CD4-positive, alpha-beta T cell (primary cell): ENCODE results near the gene IGF1R. TPM values are rescaled to one million over a fixed set of nuclear protein-coding genes. Genes with fewer than 3 reads are reported as not detected.

Experiments
- ATAC-seq: fragments of 200-7000 bp; cut with Tn5 transposase; one replicate; pipeline ENCODE4 v1.10.0; 2022; ENCODE audit warnings: mild to moderate bottlenecking; ENCODE audit not compliant: poor library complexity
- CTCF ChIA-PET: fragments of 350-600 bp; sonication (Branson Sonifier 250); formaldehyde crosslinking; loops from one replicate; lab custom pipeline; 2021; ENCODE audit warnings: antibody characterized with exemption, inconsistent platforms; lab: Charles Lee
- POLR2A ChIA-PET: fragments of 350-600 bp; sonication (Branson Sonifier 250); formaldehyde crosslinking; loops from one replicate; lab custom pipeline; 2021; ENCODE audit warnings: antibody characterized with exemption, inconsistent platforms; lab: Charles Lee
- DNase-seq, 14 experiments: peaks; one replicate each; pipeline ENCODE4 v3.0.0-alpha.2; 2013 to 2020; ENCODE audit warnings: mixed read lengths in 2 of 14
- H3K27ac ChIP-seq, 2 donors: one replicate each; pipeline versions ENCODE4 v1.5.1 to v1.7.0; 2013; ENCODE audit warnings: low read length in 2 of 2, low read depth in 1 of 2, mild to moderate bottlenecking in 1 of 2
- H3K27me3 ChIP-seq, 2 experiments: 1 replicate in 1 of 2; 2 replicates in 1 of 2; pipeline versions ENCODE4 v1.6.1 to v1.7.0; 2013; ENCODE audit warnings: low read length in 2 of 2, control low read depth in 1 of 2, mild to moderate bottlenecking in 1 of 2, moderate library complexity in 1 of 2; ENCODE audit not compliant: insufficient read depth in 2 of 2, control insufficient read depth in 1 of 2
- H3K36me3 ChIP-seq: one replicate; pipeline ENCODE4 v1.6.1; 2013; ENCODE audit warnings: low read length, control low read depth; ENCODE audit not compliant: insufficient read depth
- H3K4me1 ChIP-seq: one replicate; pipeline ENCODE4 v1.6.1; 2013; ENCODE audit warnings: low read length, control low read depth; ENCODE audit not compliant: insufficient read depth
- H3K4me3 ChIP-seq: one replicate; pipeline ENCODE4 v1.5.1; 2013; ENCODE audit warnings: mild to moderate bottlenecking, low read length, moderate library complexity
- H3K9me3 ChIP-seq, 2 experiments: 1 replicate in 1 of 2; 2 replicates in 1 of 2; pipeline versions ENCODE4 v1.6.1 to v1.7.0; 2013; ENCODE audit warnings: low read length in 2 of 2, mild to moderate bottlenecking in 2 of 2, control low read depth in 1 of 2, moderate library complexity in 1 of 2; ENCODE audit not compliant: control insufficient read depth in 1 of 2, insufficient read depth in 1 of 2
- H3K27ac Mint-ChIP-seq: one replicate; pipeline ENCODE4 v1.8.0; 2020; ENCODE audit warnings: mixed read lengths
- H3K27me3 Mint-ChIP-seq: one replicate; pipeline ENCODE4 v1.8.0; 2021; ENCODE audit warnings: mixed read lengths
- H3K36me3 Mint-ChIP-seq: one replicate; pipeline ENCODE4 v1.8.0; 2021; ENCODE audit warnings: low read depth, mixed read lengths
- H3K4me1 Mint-ChIP-seq: one replicate; pipeline ENCODE4 v1.8.0; 2021; ENCODE audit warnings: low read depth, mixed read lengths
- H3K4me3 Mint-ChIP-seq: one replicate; pipeline ENCODE4 v1.8.0; 2020; ENCODE audit warnings: mild to moderate bottlenecking, mixed read lengths
- H3K9me3 Mint-ChIP-seq: one replicate; pipeline ENCODE4 v1.8.0; 2020; ENCODE audit warnings: mixed read lengths
- intact Hi-C, 2 experiments: fragments of 100-400 bp; cut with DNase I in 1 of 2; cut with micrococcal nuclease in 1 of 2; formaldehyde crosslinking; loops; one replicate each; pipeline versions ENCODE4 v1.15.1 to v1.9.0; 2023 to 2025; cut with DNase I, micrococcal nuclease
- polyA plus RNA-seq, 2 donors: library from polyadenylated mRNA; unstranded; fragments of 120-200 nt; gene quantifications; one replicate each; pipeline ENCODE4 v1.2.1, GENCODE V29; 2013
- total RNA-seq, 174 experiments: library from RNA in 2 of 174; stranded (reverse) in 2 of 174; gene quantifications; one replicate each; pipeline ENCODE4 v1.2.3 and lab custom pipeline; 2021 to 2026
- TF ChIP-seq, protein P1 (sequence below): fragments of 200-600 bp; IDR thresholded peaks from one replicate; pipeline ENCODE4 v1.8.0; 2022; ENCODE audit warnings: antibody characterized with exemption, mild to moderate bottlenecking

The IGF1R gene
- total RNA-seq = 10 to 100 TPM; 39.2 to 40.3 TPM
- polyA plus RNA-seq (2013, experiment 1 of 2) = 10.3 TPM
- polyA plus RNA-seq (2013, experiment 2 of 2) = 10.9 TPM
- total RNA-seq (lab: John Stamatoyannopoulos, UW) = 26.7 to 360 (median 106) reads per million in 172 experiments

DNA sequence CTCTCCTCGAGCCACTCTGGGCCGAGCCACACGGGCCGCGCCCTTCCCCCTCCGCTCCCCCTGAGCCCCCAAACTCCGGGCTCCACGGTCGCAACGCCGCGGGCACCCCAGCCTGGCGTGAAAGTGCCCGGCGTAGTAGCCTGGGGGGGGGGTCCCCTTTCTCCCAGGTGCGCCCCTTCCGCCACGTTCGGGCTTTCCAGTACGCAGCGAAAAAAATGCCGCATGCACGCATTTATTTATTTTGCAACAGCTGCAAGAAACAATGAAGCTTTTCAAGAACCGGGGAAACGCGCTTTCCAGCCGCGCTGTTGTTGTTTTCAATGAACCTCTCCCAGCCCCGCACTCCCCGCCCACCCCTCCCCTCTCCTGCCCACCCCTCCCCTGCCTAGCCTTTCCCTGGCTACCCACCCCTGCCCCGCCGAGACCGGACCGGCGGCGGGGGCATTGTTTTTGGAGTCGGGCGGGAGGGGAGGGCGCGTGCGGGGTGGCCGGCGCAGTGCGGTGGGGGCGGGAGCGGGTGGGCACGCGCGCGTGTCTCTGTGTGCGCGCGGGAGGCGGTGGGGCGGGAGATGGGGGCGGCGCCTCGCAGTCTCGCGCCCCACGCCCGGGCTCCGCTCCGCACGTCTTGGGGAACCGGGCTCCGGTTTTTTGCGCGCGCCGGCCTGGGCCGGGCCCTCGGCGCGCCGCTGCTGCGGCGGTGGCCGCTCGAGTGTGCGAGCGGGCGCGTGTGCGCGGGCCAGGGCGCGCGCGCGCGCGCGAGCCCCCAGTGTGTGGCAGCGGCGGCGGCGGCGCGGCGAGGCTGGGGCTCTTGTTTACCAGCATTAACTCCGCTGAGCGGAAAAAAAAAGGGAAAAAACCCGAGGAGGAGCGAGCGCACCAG, at the start of gene IGF1R:
TSS of gene IGF1R (plus strand) at position 766 of the 880 bp plus-strand sequence. CDS start 1,043 bp downstream, outside the sequence.
- POLR2A ChIA-PET = interaction anchor here (0.8 to 4.3 kb wide), 19 partner anchors 9 to 1278 kb away, joined by 3 to 49 read pairs (median 4); partner anchors contain the start of gene LYSMD4
- peaks cover 0 to 13% of the 10 kb centered on the region in 2 experiments for H3K9me3 ChIP-seq
- H3K27ac Mint-ChIP-seq = peak within 1 kb of the TSS; percentile 91
- peaks cover 33% of the 10 kb centered on the region for H3K4me1 ChIP-seq
- no peaks in the 10 kb centered on the region for H3K36me3 ChIP-seq
- intact Hi-C loops = loop anchor here (1.0 to 10.0 kb wide), 5 partner anchors 67 to 1694 kb away; partner anchors contain the start of genes ADAMTS17 (in 1 of the 2) and MEF2A (in 1 of the 2)
- H3K4me3 Mint-ChIP-seq = peak within 1 kb of the TSS; percentile 95
- peak; percentile 79 to 95 (median 86) for DNase-seq
- peaks cover 23% of the 10 kb centered on the region for H3K36me3 Mint-ChIP-seq
- H3K27ac ChIP-seq = peak within 1 kb of the TSS in 1 of 2 donors; percentile 83
- peaks cover 27% of the 10 kb centered on the region for H3K27me3 Mint-ChIP-seq
- peak; percentile 65 for ATAC-seq
- peak within 1 kb of the TSS; percentile 81 for H3K4me3 ChIP-seq
- H3K9me3 Mint-ChIP-seq = no peaks in the 10 kb centered on the region
- TF ChIP-seq, protein P1, sequence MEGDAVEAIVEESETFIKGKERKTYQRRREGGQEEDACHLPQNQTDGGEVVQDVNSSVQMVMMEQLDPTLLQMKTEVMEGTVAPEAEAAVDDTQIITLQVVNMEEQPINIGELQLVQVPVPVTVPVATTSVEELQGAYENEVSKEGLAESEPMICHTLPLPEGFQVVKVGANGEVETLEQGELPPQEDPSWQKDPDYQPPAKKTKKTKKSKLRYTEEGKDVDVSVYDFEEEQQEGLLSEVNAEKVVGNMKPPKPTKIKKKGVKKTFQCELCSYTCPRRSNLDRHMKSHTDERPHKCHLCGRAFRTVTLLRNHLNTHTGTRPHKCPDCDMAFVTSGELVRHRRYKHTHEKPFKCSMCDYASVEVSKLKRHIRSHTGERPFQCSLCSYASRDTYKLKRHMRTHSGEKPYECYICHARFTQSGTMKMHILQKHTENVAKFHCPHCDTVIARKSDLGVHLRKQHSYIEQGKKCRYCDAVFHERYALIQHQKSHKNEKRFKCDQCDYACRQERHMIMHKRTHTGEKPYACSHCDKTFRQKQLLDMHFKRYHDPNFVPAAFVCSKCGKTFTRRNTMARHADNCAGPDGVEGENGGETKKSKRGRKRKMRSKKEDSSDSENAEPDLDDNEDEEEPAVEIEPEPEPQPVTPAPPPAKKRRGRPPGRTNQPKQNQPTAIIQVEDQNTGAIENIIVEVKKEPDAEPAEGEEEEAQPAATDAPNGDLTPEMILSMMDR = peak; percentile 17
- H3K4me1 Mint-ChIP-seq = peaks cover 33% of the 10 kb centered on the region
- peaks cover 16 to 17% of the 10 kb centered on the region in 2 experiments for H3K27me3 ChIP-seq
- CTCF ChIA-PET = interaction anchor here (1.0 to 1.5 kb wide), 3 partner anchors 129 to 206 kb away, joined by 3 to 5 read pairs (median 3); no protein-coding TSS in a partner anchor

DNA sequence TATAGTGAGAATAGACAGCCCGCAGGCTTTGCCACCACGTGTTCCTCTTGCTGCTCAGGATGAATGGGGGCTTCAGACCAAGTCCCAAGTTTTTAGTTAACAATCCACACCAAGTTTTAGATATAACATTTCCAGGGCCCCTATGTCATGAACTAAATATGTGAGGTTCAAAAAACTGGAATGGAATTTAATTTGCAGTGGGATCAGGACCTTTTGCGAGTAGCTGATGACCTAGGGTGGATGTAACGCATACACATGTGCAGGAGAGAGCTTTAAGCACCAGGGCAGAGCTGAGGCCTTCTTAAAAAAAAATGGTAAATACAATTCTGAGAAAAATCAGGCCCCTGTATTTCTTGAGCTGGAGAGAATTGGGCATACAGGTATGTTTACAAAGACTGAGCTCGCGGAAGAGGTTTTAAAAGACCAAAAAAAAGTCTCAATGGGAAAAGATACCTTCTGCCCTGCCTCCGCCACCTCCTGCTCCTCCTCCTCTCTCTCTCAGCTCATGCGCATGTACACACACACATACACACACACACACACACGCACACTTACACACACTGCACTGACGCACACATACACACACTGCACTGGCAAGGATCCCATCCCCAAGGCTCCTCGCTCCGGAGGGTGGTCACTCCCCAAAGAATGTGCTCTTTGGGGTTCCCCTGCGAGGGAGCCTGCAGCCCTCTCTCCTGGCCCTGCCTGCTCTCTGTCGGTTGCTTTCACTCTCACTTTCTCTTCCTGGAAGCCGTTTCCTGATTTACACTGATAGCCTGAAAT, 48.2 kb upstream of the IGF1R start:
- no peaks in the 10 kb centered on the region for H3K27me3 ChIP-seq
- intact Hi-C loops = loop anchor here in 1 of 2 experiments (5.0 to 10.0 kb wide), 2 partner anchors 42 to 475 kb away; no protein-coding TSS in a partner anchor
- peak overlapping the region in 1 of 2 donors; percentile 35 for H3K27ac ChIP-seq
- H3K9me3 Mint-ChIP-seq = no peaks in the 10 kb centered on the region
- H3K27ac Mint-ChIP-seq = peak overlapping the region; percentile 84
- TF ChIP-seq, protein P1 = no peak
- H3K4me3 ChIP-seq = peak overlapping the region; percentile 49
- peaks cover 11% of the 10 kb centered on the region for H3K4me1 ChIP-seq
- peak overlapping the region; percentile 88 for H3K4me3 Mint-ChIP-seq
- H3K4me1 Mint-ChIP-seq = peaks cover 22% of the 10 kb centered on the region
- no peaks in the 10 kb centered on the region for H3K36me3 ChIP-seq
- ATAC-seq (peak; percentile 85), DNase-seq (peak in 13 of 14 experiments; percentile 10 to 58 (median 25))
- no peaks in the 10 kb centered on the region for H3K9me3 ChIP-seq
- peaks cover 4% of the 10 kb centered on the region for H3K27me3 Mint-ChIP-seq
- POLR2A ChIA-PET = interaction anchor here (0.6 to 3.0 kb wide), 11 partner anchors 10 to 245 kb away, joined by 3 to 49 read pairs (median 4); partner anchors contain the start of gene IGF1R
- no peaks in the 10 kb centered on the region for H3K36me3 Mint-ChIP-seq
- CTCF ChIA-PET = interaction anchor here (0.6 kb wide), 1 partner anchor 11 kb away, joined by 3 read pairs; no protein-coding TSS in a partner anchor

DNA sequence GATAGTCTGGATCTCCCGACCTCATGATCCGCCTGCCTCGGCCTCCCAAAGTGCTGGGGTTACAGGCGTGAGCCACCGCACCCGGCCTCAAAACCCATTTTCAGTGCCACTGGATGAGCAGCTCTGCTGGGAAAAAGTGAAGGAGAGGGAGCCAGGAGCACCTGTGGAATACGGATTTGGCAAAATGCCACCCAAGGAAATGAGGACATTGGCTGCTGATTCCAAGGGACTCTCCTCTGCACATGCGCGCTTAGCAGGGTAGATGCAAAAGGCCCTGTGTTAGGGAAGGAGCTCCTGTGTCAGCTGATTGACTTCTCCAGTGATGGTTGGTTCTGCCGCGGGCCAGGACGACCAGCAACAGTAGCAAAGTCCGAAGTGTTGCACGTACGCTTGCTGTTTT, 43.4 kb upstream of the IGF1R start:
- H3K9me3 Mint-ChIP-seq = no peaks in the 10 kb centered on the region
- no peak for DNase-seq
- H3K36me3 Mint-ChIP-seq = no peaks in the 10 kb centered on the region
- H3K27me3 Mint-ChIP-seq = no peaks in the 10 kb centered on the region
- ChIA-PET CTCF (no interaction called here), POLR2A (no interaction called here)
- no peak overlapping the region for H3K4me3 Mint-ChIP-seq
- H3K4me3 ChIP-seq = no peak overlapping the region
- TF ChIP-seq, protein P1 = no peak
- intact Hi-C loops = loop anchor here in 1 of 2 experiments (5.0 kb wide), 1 partner anchor 37 kb away; no protein-coding TSS in a partner anchor
- no peaks in the 10 kb centered on the region for H3K36me3 ChIP-seq
- peaks cover 10% of the 10 kb centered on the region for H3K4me1 Mint-ChIP-seq
- no peaks in the 10 kb centered on the region for H3K27me3 ChIP-seq
- H3K4me1 ChIP-seq = peaks cover 4% of the 10 kb centered on the region
- no peaks in the 10 kb centered on the region for H3K9me3 ChIP-seq
- no peak overlapping the region for H3K27ac ChIP-seq
- H3K27ac Mint-ChIP-seq = no peak overlapping the region
- no peak for ATAC-seq
